Ishikawa (cell line): ENCODE data around the gene MYO15A.
A peak's percentile ranks its signal among the peaks of the same experiment; 100 is the strongest.

Experiments
- CEBPB ChIP-seq: IDR thresholded peaks from 2 replicates; pipeline ENCODE4 v1.6.1; 2012
- CREB1 ChIP-seq: IDR thresholded peaks from 2 replicates; pipeline ENCODE4 v1.6.1; 2012; ENCODE audit warnings: low read depth
- EGR1 ChIP-seq: IDR thresholded peaks from 2 replicates; pipeline ENCODE4 v1.6.1; 2012
- EP300 ChIP-seq: IDR thresholded peaks from 2 replicates; pipeline ENCODE4 v1.6.1; 2012; ENCODE audit warnings: borderline replicate concordance
- FOXM1 ChIP-seq: IDR thresholded peaks from 2 replicates; pipeline ENCODE4 v1.6.1; 2012; ENCODE audit warnings: low read depth, borderline replicate concordance
- NFIC ChIP-seq: IDR thresholded peaks from 2 replicates; pipeline ENCODE4 v1.6.1; 2012
- RAD21 ChIP-seq: IDR thresholded peaks from 2 replicates; pipeline ENCODE4 v1.6.1; 2012; ENCODE audit warnings: low read depth
- REST ChIP-seq: IDR thresholded peaks from 2 replicates; pipeline ENCODE4 v1.6.1; 2012; ENCODE audit warnings: low read depth, mild to moderate bottlenecking
- TAF1 ChIP-seq: IDR thresholded peaks from 2 replicates; pipeline ENCODE4 v1.6.1; 2012; ENCODE audit warnings: low read depth, mild to moderate bottlenecking
- TCF12 ChIP-seq: IDR thresholded peaks from 2 replicates; pipeline ENCODE4 v1.6.1; 2012; ENCODE audit warnings: low read depth
- TEAD4 ChIP-seq: IDR thresholded peaks from 2 replicates; pipeline ENCODE4 v1.6.1; 2012
- USF1 ChIP-seq: IDR thresholded peaks from 2 replicates; pipeline ENCODE4 v1.6.1; 2012
- YY1 ChIP-seq: IDR thresholded peaks from 2 replicates; pipeline ENCODE4 v1.6.1; 2012; ENCODE audit warnings: low read depth
- ZBTB7A ChIP-seq: IDR thresholded peaks from 2 replicates; pipeline ENCODE4 v1.6.1; 2012; ENCODE audit warnings: low read depth
- TF ChIP-seq, protein P1 (sequence below): IDR thresholded peaks from 2 replicates; pipeline ENCODE4 v1.6.1; 2012

The MYO15A gene

DNA sequence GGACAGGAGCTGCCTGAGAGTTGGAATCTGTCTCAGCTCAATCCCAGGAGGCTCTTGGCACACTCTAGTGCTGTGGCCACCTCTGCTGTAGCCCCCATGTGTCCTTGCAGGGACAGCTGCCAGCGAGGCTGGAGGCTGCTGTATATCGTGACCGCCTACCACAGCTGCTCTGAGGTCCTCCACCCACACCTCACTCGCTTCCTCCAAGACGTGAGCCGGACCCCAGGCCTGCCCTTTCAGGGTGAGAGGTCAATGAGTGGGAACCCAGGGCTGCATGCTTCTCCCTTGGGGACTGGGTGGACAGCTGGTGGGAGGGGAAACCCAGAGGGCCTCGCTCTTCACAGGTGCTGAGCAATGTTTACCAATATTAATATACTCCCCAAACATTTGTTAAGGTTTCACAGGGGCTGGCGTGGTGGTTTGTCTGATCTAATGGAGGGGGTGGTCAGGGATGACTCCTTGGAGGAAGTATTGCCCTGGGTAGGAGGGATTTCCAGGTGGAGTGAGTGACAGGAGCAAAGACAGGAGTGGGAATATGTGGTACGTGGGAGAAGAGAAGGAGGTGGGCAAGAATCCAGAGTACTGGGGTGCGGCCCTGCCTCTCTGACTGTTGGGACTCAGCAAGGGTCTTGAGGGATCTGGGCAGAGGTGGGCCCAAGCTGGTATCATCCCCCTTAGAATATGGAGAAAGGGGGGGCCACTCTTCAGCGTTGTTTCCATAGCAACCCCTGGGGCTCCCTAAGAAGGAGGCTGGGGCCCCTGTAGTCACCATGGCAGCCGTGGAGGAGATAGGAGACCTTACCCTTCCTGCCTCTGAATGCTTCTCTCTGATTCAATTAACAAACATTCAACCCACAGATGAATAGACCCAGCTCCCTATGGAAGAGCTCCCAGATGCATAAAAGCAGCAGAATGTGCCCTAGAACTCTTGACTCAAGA lies 52.9 kb downstream of the MYO15A start:
- TF ChIP-seq TEAD4 (no peak), YY1 (no peak), CEBPB (no peak), TAF1 (no peak), REST (no peak), TCF12 (no peak), RAD21 (no peak), EGR1 (no peak), FOXM1 (no peak), CREB1 (no peak), USF1 (no peak), NFIC (no peak), ZBTB7A (no peak), EP300 (no peak)
- TF ChIP-seq, protein P1, sequence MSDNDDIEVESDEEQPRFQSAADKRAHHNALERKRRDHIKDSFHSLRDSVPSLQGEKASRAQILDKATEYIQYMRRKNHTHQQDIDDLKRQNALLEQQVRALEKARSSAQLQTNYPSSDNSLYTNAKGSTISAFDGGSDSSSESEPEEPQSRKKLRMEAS = no peak

- TF ChIP-seq EGR1 (no peak), ZBTB7A (no peak), TCF12 (no peak), RAD21 (no peak), CREB1 (no peak), USF1 (no peak), CEBPB (no peak)
- TF ChIP-seq, protein P1 = no peak
Observed at GRCh38 chr17:18163547-18163946, 55.0 kb downstream of the MYO15A start.

GRCh38 chr17:18166894-18167293 lies 58.3 kb downstream of the MYO15A start:
- TF ChIP-seq USF1 (0 out of 2 replicates have a peak, but pooled peaks have one; percentile 17), NFIC (no peak), REST (no peak), RAD21 (peak; percentile 39; the same call in 1 of the 2 replicates), EP300 (no peak), CEBPB (no peak)
- TF ChIP-seq, protein P1 = no peak

DNA sequence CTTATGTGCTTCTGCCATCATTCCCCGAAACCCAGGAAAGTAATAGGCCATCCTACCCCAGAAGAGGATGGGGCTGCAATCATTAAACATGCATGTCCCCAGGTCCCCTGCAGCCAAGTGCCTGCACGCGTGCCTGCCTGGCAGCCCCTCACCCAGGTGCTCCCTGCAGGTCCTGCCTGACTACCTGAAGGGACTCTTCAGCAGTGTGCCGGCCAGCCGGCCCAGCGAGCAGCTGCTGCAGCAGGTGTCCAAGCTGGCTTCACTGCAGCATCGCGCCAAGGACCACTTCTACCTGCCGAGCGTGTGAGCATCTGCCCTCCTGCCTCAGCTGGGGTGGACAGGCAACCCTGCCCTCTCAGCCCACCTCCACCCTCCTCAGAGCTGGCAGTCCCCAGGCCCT lies 58.9 kb downstream of the MYO15A start:
- TF ChIP-seq TEAD4 (no peak), TCF12 (no peak), NFIC (no peak), ZBTB7A (no peak), FOXM1 (no peak), RAD21 (no peak), REST (no peak), CREB1 (no peak), YY1 (no peak), USF1 (no peak), EP300 (no peak)
- TF ChIP-seq, protein P1 = no peak
